ENCODE data around the gene BLM. TPM values are rescaled to one million over a fixed set of nuclear protein-coding genes. Genes with fewer than 3 reads are reported as not detected.

Gene BLM
- total and polyA plus RNA-seq, 7 donors = 0.27 to 15.6 (median 1.7) TPM

DNA sequence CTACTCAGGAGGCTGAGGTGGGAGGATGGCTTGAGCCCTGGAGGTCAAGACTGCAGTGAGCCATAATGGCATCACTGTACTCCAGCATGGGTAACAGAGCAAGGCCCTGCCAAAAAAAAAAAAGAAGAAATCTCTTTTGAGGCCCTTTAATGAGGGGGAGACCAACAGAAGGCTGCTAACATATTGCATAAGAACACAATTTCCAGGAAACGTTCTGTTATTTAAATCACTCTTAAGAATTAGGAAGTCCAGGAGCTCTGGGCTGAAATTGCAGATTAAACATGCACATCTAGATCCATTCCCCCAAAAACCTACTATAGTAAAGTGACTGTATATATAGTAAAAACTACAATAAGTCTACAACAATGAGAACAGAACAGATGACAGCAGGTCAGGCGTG, 16.1 kb upstream of the BLM start:
- Histone ChIP-seq H3K4me1 (no peaks in the 10 kb centered on the region), H3K9me3 (no peaks in the 10 kb centered on the region), H3K27me3 (ENCODE audit: insufficient read depth in 3 of 3, low read length in 2 of 3) (no peaks in the 10 kb centered on the region), H3K27ac (no peak overlapping the region), H3K4me3 (no peak overlapping the region), H3K36me3 (ENCODE audit: insufficient read depth in 1 of 2, low read depth in 1 of 2) (no peaks in the 10 kb centered on the region)
- TF ChIP-seq, protein P1, sequence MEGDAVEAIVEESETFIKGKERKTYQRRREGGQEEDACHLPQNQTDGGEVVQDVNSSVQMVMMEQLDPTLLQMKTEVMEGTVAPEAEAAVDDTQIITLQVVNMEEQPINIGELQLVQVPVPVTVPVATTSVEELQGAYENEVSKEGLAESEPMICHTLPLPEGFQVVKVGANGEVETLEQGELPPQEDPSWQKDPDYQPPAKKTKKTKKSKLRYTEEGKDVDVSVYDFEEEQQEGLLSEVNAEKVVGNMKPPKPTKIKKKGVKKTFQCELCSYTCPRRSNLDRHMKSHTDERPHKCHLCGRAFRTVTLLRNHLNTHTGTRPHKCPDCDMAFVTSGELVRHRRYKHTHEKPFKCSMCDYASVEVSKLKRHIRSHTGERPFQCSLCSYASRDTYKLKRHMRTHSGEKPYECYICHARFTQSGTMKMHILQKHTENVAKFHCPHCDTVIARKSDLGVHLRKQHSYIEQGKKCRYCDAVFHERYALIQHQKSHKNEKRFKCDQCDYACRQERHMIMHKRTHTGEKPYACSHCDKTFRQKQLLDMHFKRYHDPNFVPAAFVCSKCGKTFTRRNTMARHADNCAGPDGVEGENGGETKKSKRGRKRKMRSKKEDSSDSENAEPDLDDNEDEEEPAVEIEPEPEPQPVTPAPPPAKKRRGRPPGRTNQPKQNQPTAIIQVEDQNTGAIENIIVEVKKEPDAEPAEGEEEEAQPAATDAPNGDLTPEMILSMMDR (IDR thresholded peaks at IDR 0.05) = no peak
- intact Hi-C loops (cut with DNase I) = no loop called here
- WGBS, 3 donors = 74 to 85% (median 79%) methylated on average over 2 of the region's 2 CpGs
- DNase-seq = no peak
- no peak for ATAC-seq

DNA sequence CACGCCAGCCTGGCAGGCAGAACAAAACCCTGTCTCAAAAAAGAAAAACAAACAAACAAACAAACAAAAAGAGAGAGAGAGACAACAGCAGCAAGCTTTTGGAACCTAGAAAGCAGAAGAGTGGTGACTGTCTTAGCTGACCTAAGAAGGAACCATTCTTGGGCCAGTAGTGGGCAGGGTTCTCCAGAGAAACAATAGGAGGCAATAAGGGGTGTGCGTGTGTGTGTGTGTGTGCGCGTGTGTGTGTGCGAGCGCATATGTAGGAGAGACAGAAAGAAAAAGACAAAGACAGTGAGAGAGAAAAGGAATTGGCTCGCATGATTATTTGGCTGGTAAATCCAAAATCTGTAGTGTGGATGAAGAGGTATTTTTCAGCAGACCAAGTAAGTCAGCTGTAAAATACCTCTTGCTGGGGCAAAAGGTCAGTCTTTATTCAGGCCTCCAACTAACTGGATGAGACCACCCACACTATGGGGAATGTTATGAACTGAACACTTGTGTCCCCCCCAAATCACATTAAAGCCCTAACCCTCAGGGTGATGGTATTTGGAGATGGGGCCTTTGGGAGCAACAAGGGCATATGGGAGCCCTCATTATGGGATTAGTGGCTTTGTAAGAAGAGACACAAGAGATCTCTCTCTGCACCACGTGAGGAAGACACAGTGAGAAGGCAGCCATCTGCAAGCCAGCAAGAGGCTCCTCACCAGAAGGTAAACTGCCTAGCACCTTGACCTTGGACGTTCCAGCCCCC, 15.1 kb upstream of the BLM start:
- no peak overlapping the region for H3K27ac ChIP-seq
- no peak for DNase-seq
- no peaks in the 10 kb centered on the region for H3K36me3 ChIP-seq (ENCODE audit: insufficient read depth in 1 of 2, low read depth in 1 of 2)
- WGBS, 3 donors = 76 to 84% (median 79%) methylated on average over 9 of the region's 9 CpGs
- H3K4me3 ChIP-seq = no peak overlapping the region
- no peaks in the 10 kb centered on the region for H3K27me3 ChIP-seq (ENCODE audit: insufficient read depth in 3 of 3, low read length in 2 of 3)
- H3K9me3 ChIP-seq = no peaks in the 10 kb centered on the region
- TF ChIP-seq, protein P1 (IDR thresholded peaks at IDR 0.05) = no peak
- intact Hi-C loops (cut with DNase I) = no loop called here
- no peak for ATAC-seq
- no peaks in the 10 kb centered on the region for H3K4me1 ChIP-seq

DNA sequence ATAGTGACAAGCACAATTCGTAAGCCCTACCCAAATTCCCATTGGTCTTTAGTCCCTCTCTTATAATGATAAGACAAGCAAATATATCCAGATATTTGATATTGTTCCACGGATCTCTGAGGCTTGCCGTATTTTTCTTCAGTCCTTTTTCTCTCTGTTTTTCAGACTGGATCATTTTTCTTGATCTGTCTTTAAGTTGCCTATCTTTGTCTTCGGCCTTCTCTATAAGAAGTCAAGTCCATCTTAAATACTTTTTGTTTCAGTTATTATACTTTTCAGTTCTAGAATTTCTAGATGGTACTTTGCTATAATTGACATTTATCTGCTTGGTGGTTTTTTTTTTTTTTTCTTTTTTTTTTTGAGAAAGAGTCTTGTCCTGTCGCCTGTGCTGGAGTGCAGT, 13.7 kb upstream of the BLM start:
- TF ChIP-seq, protein P1 (IDR thresholded peaks at IDR 0.05) = no peak
- Histone ChIP-seq H3K27me3 (ENCODE audit: insufficient read depth in 3 of 3, low read length in 2 of 3) (no peaks in the 10 kb centered on the region), H3K36me3 (ENCODE audit: insufficient read depth in 1 of 2, low read depth in 1 of 2) (no peaks in the 10 kb centered on the region), H3K27ac (no peak overlapping the region), H3K4me3 (no peak overlapping the region), H3K9me3 (no peaks in the 10 kb centered on the region), H3K4me1 (no peaks in the 10 kb centered on the region)
- no peak for ATAC-seq
- DNase-seq = no peak
- intact Hi-C loops (cut with DNase I) = no loop called here
- 93 to 97% (median 95%) methylated on average over 5 of the region's 5 CpGs for WGBS, 3 donors

DNA sequence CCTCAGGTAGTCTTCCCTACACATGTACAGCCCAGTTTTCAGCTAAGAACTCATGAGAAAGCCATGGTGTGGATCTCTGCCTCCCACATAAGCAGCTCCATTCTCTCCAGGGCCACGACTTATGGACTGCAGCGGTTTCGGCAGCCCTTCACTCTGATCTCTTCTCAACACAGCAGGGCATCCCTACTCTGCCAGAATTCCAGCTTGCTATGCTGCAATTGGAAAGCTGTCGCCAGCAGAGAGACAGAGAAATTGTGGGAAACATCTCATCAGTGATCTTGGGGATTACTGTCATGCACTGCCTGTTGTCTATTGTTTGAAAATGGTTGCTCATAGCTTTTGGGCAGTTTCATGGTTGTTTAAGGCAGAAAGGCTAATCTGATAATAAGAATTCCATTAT, 11.9 kb upstream of the BLM start:
- H3K9me3 ChIP-seq = no peaks in the 10 kb centered on the region
- no peak overlapping the region for H3K27ac ChIP-seq
- DNase-seq = no peak
- H3K36me3 ChIP-seq (ENCODE audit: insufficient read depth in 1 of 2, low read depth in 1 of 2) = no peaks in the 10 kb centered on the region
- no peaks in the 10 kb centered on the region for H3K4me1 ChIP-seq
- intact Hi-C loops (cut with DNase I) = no loop called here
- ATAC-seq = no peak
- TF ChIP-seq, protein P1 (IDR thresholded peaks at IDR 0.05) = no peak
- H3K27me3 ChIP-seq (ENCODE audit: insufficient read depth in 3 of 3, low read length in 2 of 3) = no peaks in the 10 kb centered on the region
- H3K4me3 ChIP-seq = no peak overlapping the region
- 64 to 95% (median 91%) methylated on average over 4 of the region's 4 CpGs for WGBS, 3 donors

Measured in psoas muscle (tissue), 8 donors.